Measurements from ENCODE around the gene NFIL3.
A peak's percentile ranks its signal among the peaks of the same experiment; 100 is the strongest.

The NFIL3 gene

GRCh38 chr9:91408475-91408874, 15.2 kb downstream of the NFIL3 start:
- Histone ChIP-seq H3K9ac (no peak overlapping the region), H3K27me3 (no peaks in the 10 kb centered on the region), H4K20me1 (peaks cover 0 to 98% (median 63%) of the 10 kb centered on the region in 11 experiments; a peak in 17 of 22 replicates), H3K4me3 (no peak overlapping the region), H3K27ac (peak overlapping the region in 1 of 11 experiments; percentile 16; a peak in 3 of 22 replicates), H3K4me1 (peaks cover 20 to 76% (median 50%) of the 10 kb centered on the region in 10 experiments), H3K9me3 (replicated peaks in 1 of 11) (0 out of 22 replicates have a peak, but pooled peaks cover 0 to 3% (median 0%) of the 10 kb centered on the region in 11 experiments), H3K4me2 (peak overlapping the region in 1 of 11 experiments; percentile 78; a peak in 1 of 22 replicates), H3K36me3 (peaks cover 20 to 83% (median 66%) of the 10 kb centered on the region in 11 experiments)
- no peak for TF ChIP-seq Cebpa-rat (IDR thresholded peaks at IDR 0.05)

- Histone ChIP-seq H3K4me3 (no peak overlapping the region), H3K4me1 (peaks cover 20 to 76% (median 47%) of the 10 kb centered on the region in 10 experiments), H3K27me3 (no peaks in the 10 kb centered on the region), H3K9ac (peak overlapping the region in 2 of 11 experiments; percentile 7 to 20; a peak in 1 of 22 replicates), H3K36me3 (peaks cover 20 to 76% (median 64%) of the 10 kb centered on the region in 11 experiments), H3K9me3 (replicated peaks in 1 of 11) (no peaks in the 10 kb centered on the region), H3K27ac (peak overlapping the region in 5 of 11 experiments; percentile 12 to 59 (median 38); a peak in 6 of 22 replicates), H3K4me2 (peak overlapping the region in 2 of 11 experiments; percentile 0 to 30; a peak in 2 of 22 replicates), H4K20me1 (peaks cover 0 to 95% (median 56%) of the 10 kb centered on the region in 11 experiments; a peak in 17 of 22 replicates)
- no peak for TF ChIP-seq Cebpa-rat (IDR thresholded peaks at IDR 0.05)
Measured at GRCh38 chr9:91407580-91408318, 15.9 kb downstream of the NFIL3 start.

DNA sequence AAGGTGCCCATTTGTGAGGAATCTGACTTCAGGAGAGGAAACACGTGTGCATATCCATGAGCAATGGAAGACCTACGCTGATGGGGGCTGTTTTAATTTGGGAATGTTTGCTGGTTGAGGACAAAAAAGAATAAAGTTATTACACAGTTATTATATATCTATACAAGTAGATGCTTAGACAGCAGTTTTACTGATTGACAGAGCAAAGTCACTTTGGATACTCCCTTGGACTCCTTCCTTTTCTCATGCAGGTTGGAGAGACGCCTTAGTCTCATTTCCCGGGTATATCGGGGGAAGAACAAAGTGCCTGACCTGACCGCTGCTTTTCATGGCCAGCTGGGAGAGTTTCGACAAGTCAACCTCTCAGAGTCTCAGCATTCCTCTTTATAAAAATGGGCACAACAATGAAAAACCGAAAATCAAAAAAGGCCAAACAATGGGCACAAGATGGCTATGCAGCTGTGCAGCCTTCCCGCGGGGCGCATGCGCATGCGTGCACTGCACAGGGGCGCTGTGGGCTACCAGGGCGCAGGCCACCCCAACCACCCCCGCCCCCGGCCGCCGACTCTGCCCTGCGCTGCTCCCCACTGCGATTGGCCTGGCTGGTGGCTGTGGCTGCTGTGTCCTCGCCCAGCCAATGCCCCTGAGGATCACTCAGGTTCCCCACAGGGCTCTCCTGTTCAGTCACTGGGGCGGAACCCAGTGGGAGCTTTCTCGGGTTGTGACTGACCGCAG, 18.1 kb downstream of the NFIL3 start:
- Histone ChIP-seq H3K36me3 (peaks cover 17 to 60% (median 53%) of the 10 kb centered on the region in 11 experiments), H3K4me3 (no peak overlapping the region), H3K4me2 (no peak overlapping the region), H3K27me3 (no peaks in the 10 kb centered on the region), H4K20me1 (peaks cover 0 to 82% (median 35%) of the 10 kb centered on the region in 11 experiments; a peak in 17 of 22 replicates), H3K9ac (no peak overlapping the region), H3K27ac (no peak overlapping the region), H3K9me3 (replicated peaks in 1 of 11) (no peaks in the 10 kb centered on the region), H3K4me1 (peaks cover 4 to 55% (median 25%) of the 10 kb centered on the region in 10 experiments; a peak in 18 of 20 replicates)
- no peak for TF ChIP-seq Cebpa-rat (IDR thresholded peaks at IDR 0.05)

DNA sequence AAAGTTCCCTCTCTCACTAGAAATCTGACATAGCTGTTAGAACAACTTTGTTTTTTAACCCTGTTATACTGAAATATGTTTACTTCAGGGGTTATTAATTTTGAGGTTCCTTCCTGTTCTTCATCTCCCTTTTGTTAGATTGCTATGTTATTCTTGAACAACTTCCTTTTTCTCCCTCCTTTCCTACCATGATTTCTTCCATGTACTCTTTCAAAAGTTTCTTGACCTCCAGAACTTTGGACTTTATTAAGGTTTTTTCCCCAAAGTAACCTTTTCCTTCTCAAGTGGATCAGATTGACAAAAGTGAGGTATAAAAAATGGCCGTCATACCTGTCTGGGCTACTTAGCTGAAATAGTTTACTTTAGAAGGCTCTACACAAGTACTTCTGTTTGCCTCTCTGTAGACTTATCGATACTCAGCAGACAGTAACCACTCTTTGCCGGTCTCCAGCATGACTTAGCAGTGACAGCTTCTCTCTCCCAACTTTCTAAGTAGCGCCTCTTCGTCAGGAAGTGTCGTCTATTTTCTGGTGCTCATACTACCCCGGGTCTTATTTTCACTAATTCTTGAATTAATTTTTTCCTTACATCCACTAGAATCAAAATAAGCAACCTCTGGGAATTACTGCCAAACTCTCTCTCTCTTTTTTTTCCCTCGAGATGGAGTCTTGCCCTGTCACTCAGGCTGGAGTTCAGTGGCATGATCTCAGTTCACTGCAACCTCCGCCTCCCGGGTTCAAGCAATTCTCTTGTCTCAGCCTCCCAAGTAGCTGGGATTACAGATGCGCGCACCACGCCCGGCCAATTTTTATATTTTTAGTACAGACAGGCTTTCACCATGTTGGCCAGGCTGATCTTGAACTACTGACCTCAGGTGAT, 19.7 kb downstream of the NFIL3 start:
- peak overlapping the region in 5 of 11 experiments; percentile 1 to 72 (median 66); a peak in 9 of 22 replicates for H3K4me2 ChIP-seq
- H3K36me3 ChIP-seq, result peaks cover under 1 to 44% (median 37%) of the 10 kb centered on the region in 11 experiments; a peak in 20 of 22 replicates
- H3K4me3 ChIP-seq, result no peak overlapping the region
- no peaks in the 10 kb centered on the region for H3K9me3 ChIP-seq (replicated peaks in 1 of 11)
- H3K9ac ChIP-seq, result no peak overlapping the region
- H3K27me3 ChIP-seq, result no peaks in the 10 kb centered on the region
- peak overlapping the region in 4 of 11 experiments; percentile 7 to 45 (median 25); a peak in 5 of 22 replicates for H3K27ac ChIP-seq
- peaks cover 0 to 66% (median 19%) of the 10 kb centered on the region in 11 experiments; a peak in 14 of 22 replicates for H4K20me1 ChIP-seq
- H3K4me1 ChIP-seq, result peaks cover 0 to 39% (median 15%) of the 10 kb centered on the region in 10 experiments; a peak in 13 of 20 replicates
- no peak for TF ChIP-seq Cebpa-rat (IDR thresholded peaks at IDR 0.05)

- Histone ChIP-seq H3K27me3 (no peaks in the 10 kb centered on the region), H3K4me1 (peaks cover 0 to 36% (median 7%) of the 10 kb centered on the region in 10 experiments; a peak in 13 of 20 replicates), H3K36me3 (no peaks in the 10 kb centered on the region), H3K4me3 (no peak overlapping the region), H3K4me2 (no peak overlapping the region), H3K27ac (no peak overlapping the region), H4K20me1 (peaks cover 0 to 17% (median 0%) of the 10 kb centered on the region in 11 experiments; a peak in 2 of 22 replicates), H3K9ac (no peak overlapping the region), H3K9me3 (replicated peaks in 1 of 11) (no peaks in the 10 kb centered on the region)
- TF ChIP-seq Cebpa-rat (IDR thresholded peaks at IDR 0.05), result no peak
Measured at GRCh38 chr9:91398926-91399325, 24.7 kb downstream of the NFIL3 start.

DNA sequence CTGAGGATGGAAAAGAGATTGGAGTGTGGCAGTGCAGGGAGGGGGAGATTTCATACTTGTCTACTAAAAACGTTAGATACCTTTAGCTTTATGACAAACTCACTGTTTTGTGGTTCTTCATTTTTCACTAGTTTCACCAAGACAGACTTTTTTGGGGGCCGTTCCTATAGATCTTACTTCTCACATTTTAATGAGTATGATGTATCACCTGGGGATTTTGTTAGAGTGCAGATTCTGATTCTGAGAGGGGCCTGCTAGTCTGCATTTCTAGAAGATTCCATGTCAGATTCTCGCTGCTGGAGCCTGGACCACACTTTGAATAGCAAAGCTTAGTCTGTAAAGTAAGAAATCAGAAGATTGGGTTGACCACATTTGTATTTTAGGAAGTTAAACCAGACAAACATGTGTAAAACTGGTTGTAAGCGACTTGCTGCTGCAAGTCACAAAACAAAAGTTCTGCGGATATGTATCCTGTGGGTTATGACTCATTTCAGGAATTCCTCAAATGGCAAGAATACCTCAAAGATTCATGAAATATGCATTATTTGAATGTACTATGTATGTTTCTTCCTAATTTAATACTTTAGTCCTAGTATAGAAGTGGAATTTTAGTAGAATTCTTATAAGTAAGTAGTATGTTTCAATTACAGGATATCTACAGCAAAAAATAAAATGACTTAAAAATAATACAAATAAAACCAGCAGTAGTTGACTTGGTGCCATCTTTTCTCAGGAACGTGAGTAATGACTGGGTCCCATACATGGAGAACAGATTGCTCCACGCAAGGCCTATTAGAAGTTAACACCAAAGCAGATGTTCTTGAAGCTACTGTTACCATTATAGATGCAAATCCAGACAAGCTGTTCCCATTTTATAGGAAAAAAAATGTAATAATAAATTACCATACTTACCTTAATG, 27.8 kb downstream of the NFIL3 start:
- Histone ChIP-seq H3K36me3 (no peaks in the 10 kb centered on the region), H3K9me3 (replicated peaks in 1 of 11) (0 out of 22 replicates have a peak, but pooled peaks cover 0 to 6% (median 0%) of the 10 kb centered on the region in 11 experiments), H3K4me3 (no peak overlapping the region), H3K27ac (peak overlapping the region in 2 of 11 experiments; percentile 3 to 25; a peak in 1 of 22 replicates), H3K27me3 (no peaks in the 10 kb centered on the region), H3K4me1 (peaks cover 0 to 23% (median 0%) of the 10 kb centered on the region in 10 experiments; a peak in 7 of 20 replicates), H4K20me1 (no peaks in the 10 kb centered on the region), H3K4me2 (peak overlapping the region in 4 of 11 experiments; percentile 6 to 58 (median 53); a peak in 7 of 22 replicates), H3K9ac (no peak overlapping the region)
- TF ChIP-seq Cebpa-rat (IDR thresholded peaks at IDR 0.05), result no peak

GRCh38 chr9:91395106-91395552, 28.5 kb downstream of the NFIL3 start:
- Histone ChIP-seq H3K27ac (peak overlapping the region in 2 of 11 experiments; percentile 3 to 25; a peak in 1 of 22 replicates), H4K20me1 (no peaks in the 10 kb centered on the region), H3K4me1 (peaks cover 0 to 23% (median 0%) of the 10 kb centered on the region in 10 experiments; a peak in 7 of 20 replicates), H3K9me3 (replicated peaks in 1 of 11) (0 out of 22 replicates have a peak, but pooled peaks cover 0 to 6% (median 0%) of the 10 kb centered on the region in 11 experiments), H3K4me3 (no peak overlapping the region), H3K36me3 (no peaks in the 10 kb centered on the region), H3K4me2 (peak overlapping the region in 4 of 11 experiments; percentile 6 to 58 (median 53); a peak in 7 of 22 replicates), H3K27me3 (no peaks in the 10 kb centered on the region), H3K9ac (no peak overlapping the region)
- TF ChIP-seq Cebpa-rat (IDR thresholded peaks at IDR 0.05), result peak in 3 of 11 experiments; percentile 28 to 41 (median 29); a peak in 2 of 22 replicates
